HG02678 (cell line): Measurements from ENCODE around the gene ARHGAP32.
"Not testable (repeated sequence)": the region's sequence is repeated elsewhere in the genome, so short reads cannot be mapped to it uniquely, and the experiment has no call there.

Source experiments
- ATAC-seq: cut with Tn5 transposase; IDR thresholded peaks from one replicate; pipeline ENCODE4 v1.9.1; 2021; ENCODE audit warnings: mild to moderate bottlenecking, moderate library complexity; ENCODE audit not compliant: unreplicated experiment

Gene ARHGAP32

GRCh38 chr11:129040934-129041333 is 151.2 kb downstream of the ARHGAP32 start:
- no peak for ATAC-seq

GRCh38 chr11:129035244-129035643 is 156.9 kb downstream of the ARHGAP32 start:
- ATAC-seq = no peak

- ATAC-seq = no peak
Observed at GRCh38 chr11:129034001-129034400, 158.1 kb downstream of the ARHGAP32 start.

DNA sequence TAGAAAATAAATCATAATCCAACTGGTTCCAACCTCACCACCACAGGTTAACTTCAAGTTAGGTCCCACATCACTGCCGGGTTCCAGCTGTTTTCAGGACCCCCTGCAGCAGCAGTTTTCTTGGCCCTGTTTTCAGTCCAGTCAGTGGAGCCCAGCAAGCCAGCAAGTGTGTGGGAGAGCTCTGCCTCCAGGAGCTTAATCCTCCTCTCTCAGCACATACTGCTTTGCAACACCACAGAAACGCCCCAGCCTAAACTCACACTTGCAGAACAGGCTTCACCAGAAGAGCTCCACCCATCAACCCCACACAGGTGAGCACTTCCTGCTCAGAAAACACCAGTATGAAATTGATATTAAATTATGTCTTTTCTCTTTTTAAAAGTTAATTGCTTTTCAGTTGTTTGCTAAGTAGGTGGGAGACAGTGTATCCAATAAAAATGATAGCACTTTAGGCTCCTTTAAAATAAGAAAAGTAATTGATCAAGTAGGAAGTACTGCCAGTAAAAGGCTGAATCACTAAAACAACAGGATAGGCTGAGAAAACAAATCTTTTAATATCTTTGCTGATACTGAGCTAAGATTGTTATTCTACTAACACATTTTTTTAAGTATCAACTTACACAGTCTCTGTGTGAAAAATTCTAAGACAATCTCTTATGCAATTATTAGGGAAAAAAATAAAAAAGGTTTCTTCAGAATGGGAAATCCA is 168.0 kb downstream of the ARHGAP32 start:
- ATAC-seq = no peak

- no peak for ATAC-seq
Observed at GRCh38 chr11:129021295-129021694, 170.8 kb downstream of the ARHGAP32 start.

DNA sequence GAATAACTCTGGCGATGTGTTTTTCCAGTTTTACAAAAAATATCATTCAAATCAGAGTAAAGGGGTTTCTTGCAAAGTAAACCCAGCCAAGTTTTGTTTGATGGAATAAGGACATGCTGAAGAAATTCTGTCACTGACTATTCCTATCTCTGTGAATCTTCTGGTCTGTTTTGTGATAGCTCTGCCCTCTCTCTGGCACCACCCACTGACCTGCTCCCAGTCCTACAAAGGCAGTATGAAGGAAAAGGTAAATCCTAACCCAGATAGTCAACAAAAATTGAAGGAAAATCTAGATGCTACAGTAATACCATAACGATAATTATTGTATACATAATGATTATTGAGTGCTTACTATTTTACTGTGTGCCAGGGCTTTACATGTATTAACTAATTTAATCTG is 173.1 kb downstream of the ARHGAP32 start:
- ATAC-seq = no peak

- ATAC-seq = no peak
Observed at GRCh38 chr11:129018126-129018525, 174.0 kb downstream of the ARHGAP32 start.

DNA sequence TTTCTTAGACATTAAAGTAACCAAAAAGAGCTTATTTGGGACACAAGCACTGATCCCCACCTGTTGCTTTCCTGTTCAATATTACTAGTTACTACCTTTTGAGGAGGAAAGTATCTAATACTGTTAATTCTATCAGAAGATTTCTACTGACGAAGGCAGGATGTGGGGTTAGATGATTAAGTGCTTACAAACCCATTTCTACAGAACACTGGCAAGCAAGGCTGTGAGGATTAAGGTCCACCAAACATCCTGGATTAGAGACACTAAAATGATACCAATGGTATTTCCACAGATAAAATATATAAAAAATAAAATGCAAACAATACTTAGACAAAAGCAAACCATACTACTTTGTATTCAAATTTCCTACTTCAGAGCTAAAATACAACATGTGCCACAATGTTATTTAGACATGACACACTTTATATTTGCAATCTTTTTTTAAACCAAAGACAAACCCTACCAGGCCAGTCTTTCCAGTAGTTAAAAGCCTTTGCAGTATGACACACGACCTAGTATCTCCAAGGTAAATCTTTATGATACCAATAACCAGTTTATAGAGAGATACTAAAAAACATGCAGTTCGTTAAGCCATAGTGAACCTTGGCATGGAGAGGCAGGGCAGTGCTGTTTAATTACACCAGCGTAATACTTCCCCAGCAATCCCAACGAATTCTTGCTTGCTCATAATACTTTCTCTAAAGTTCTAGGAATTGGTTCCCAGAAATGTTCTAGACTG is 178.2 kb downstream of the ARHGAP32 start:
- no peak for ATAC-seq

DNA sequence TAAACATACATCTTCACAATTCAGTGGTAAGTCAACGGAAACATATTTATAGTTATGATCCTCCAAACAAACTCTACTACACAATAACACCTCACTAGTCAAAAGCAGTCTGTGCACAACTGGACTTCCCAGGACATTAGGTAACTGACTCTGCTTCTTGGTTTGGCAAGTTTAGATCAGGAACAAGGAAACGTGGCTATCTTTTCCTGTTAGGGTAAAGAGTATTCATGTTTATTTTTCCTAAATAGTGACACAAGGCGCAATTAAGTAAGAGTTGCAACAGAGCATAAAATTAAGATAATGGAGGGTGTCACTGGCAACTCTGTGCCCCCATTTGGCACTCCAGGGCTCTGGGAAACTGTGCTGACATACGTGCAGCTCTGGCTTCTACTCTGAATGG is 179.2 kb downstream of the ARHGAP32 start:
- no peak for ATAC-seq

- ATAC-seq = no peak
Observed at GRCh38 chr11:129006161-129006560, 186.0 kb downstream of the ARHGAP32 start.

DNA sequence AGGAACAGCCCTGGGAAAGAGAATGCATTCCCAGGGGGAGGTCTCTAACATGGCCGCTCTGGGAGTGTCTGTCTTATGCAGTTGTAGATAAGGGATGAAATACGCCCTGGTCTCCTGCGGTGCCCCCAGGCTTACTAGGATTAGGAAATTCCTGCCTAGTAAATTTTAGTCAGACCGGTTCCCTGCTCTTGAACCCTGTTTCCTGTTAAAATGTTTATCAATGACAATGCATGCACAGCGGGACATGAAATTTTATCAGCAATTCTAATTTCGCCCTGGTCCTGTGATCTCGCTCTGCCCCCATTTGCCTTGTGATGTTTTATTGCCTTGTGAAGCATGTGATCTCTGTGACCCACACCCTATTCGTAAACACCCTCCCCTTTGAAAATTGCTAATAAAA is 193.0 kb downstream of the ARHGAP32 start:
- not testable (repeated sequence) for ATAC-seq

GRCh38 chr11:128988242-128988970 is 203.7 kb downstream of the ARHGAP32 start:
- no peak for ATAC-seq

- ATAC-seq = no peak
Observed at GRCh38 chr11:128985880-128986279, 206.2 kb downstream of the ARHGAP32 start.

GRCh38 chr11:128983023-128983422 is 209.1 kb downstream of the ARHGAP32 start:
- ATAC-seq = no peak

- no peak for ATAC-seq
Observed at GRCh38 chr11:128981254-128981653, 210.9 kb downstream of the ARHGAP32 start.

DNA sequence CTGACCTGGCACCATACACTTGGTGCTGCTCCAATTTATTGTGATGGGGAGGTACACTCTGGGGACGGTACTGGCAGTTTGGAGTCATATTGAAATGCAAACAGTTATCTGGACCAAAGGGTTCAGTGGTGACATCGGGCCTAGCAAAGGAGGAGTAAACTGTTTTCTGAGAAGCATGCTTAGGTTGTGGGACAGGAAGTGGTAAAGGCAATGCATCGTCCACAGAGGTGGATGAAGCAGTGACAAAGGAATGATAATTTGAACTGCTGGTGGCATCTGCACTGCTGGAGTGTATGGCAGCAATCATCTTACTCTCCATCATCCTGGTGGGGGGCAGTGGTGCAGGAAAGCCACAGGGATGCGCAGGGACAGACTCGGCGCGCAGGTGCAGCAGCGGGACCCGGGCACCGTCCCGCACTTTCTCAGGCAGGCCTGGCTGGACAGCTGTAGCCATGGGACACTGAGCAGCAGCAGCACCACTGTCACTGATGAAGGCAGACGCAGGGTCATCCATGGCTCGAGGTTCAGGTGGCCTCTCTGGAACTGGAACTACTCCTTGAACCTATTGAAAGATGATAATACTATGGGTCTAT is 221.4 kb downstream of the ARHGAP32 start:
- no peak for ATAC-seq

GRCh38 chr11:128968916-128969315 is 223.2 kb downstream of the ARHGAP32 start:
- ATAC-seq = no peak

- no peak for ATAC-seq
Observed at GRCh38 chr11:128967578-128967977, 224.5 kb downstream of the ARHGAP32 start.

DNA sequence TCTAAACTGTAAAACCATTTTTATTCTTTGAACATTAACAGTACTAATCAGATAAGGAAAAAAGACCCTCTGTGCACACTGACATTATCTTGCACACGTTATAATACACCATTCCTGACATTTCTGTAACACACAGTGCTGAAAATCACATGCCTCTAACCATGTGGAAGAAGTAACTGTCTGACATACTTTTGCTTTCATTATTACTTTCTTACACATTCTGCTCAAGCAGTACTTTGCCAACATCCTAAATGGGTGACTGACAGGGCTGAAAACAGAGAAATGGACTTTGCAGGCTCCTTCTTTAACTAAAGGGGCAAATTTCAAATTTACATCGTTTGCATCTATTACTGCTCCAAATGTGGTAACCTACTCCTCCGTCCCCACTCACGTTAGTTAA is 226.6 kb downstream of the ARHGAP32 start:
- peak; percentile 97 for ATAC-seq

DNA sequence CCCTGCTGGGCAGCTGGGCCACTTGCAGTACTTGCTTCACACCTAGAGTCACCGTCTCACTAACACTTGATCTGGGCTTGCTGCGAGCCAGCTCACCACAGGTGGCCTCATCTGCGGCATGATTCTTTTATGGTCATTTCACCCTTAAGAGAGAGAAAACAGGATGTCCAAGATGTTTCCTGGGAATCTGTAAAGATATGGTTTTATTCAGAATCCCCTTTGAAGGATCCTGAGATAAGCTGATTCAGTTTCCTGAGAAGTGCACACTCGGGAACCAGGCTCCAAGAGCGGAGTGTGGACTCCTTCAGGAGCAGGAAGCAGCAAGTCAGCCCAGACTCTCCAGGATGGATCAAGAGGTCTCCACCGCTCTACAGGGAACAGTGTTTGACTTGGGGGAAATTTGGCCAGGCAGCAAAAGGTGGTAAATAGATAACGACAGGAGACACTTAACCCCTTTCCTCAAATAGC is 227.6 kb downstream of the ARHGAP32 start:
- no peak for ATAC-seq

GRCh38 chr11:128963744-128964325 is 228.3 kb downstream of the ARHGAP32 start:
- ATAC-seq = no peak
